HepG2 (cell line): ENCODE measurements around the gene CLASRP. TPM values are rescaled to one million over a fixed set of nuclear protein-coding genes. Genes with fewer than 3 reads are reported as not detected.

ENCODE experiments used
- ATAC-seq: fragments of 200-7000 bp; cut with Tn5 transposase; 3 replicates; pipeline ENCODE4 v1.9.1; 2020; ENCODE audit warnings: mild to moderate bottlenecking, moderate library complexity
- BruUV-seq: library from RNA; stranded (reverse); fragments of 400-500 nt; replicated peaks from 2 replicates; lab custom pipeline; 2021; lab: Mats Ljungman, UMichigan
- CTCF ChIA-PET: fragments of 300-600 bp; formaldehyde crosslinking; extraction: SDS; loops from one replicate; lab custom pipeline; 2021; ENCODE audit warnings: low total read pairs, inconsistent platforms, low intra/inter-chr PET ratio; lab: Yijun Ruan, JAX
- POLR2A ChIA-PET: fragments of 350-600 bp; sonication (Branson Sonifier 250); formaldehyde crosslinking; loops from one replicate; lab custom pipeline; 2020; ENCODE audit warnings: antibody characterized with exemption, inconsistent platforms; lab: Yijun Ruan, JAX
- DNase-seq: peaks from one replicate; pipeline ENCODE4 v3.0.0-alpha.2; 2015; ENCODE audit warnings: low spot score
- FAIRE-seq: peaks from 3 replicates; lab custom pipeline; 2011; peaks lifted over from hg19 to GRCh38; lab: Jason Lieb, UNC
- H2AFZ ChIP-seq: one replicate; pipeline ENCODE4 v1.6.1; 2011; ENCODE audit warnings: low read length, inconsistent platforms
- H3K27ac ChIP-seq: fragments of 300-600 bp; 3 replicates; pipeline ENCODE4 v1.8.0; 2011; ENCODE audit warnings: mixed run types, mild to moderate bottlenecking, mixed read lengths, low read length, inconsistent platforms; ENCODE audit not compliant: insufficient read depth; ENCODE audit errors: extremely low read length
- H3K27me3 ChIP-seq, 2 experiments: fragments of 200-600 bp in 1 of 2; 2 replicates in 1 of 2; 3 replicates in 1 of 2; pipeline versions ENCODE4 v1.6.0 to v1.8.0; 2011; ENCODE audit warnings: low read length in 2 of 2, mild to moderate bottlenecking in 2 of 2, moderate library complexity in 2 of 2, inconsistent platforms in 1 of 2; ENCODE audit not compliant: insufficient read depth in 2 of 2, control insufficient read depth in 1 of 2
- H3K36me3 ChIP-seq, 2 experiments: fragments of 200-600 bp in 1 of 2; replicated peaks in 1 of 2; 2 replicates in 1 of 2; 3 replicates in 1 of 2; pipeline versions ENCODE4 v1.5.1 to v1.8.0; 2011; ENCODE audit warnings: low read length in 2 of 2, inconsistent platforms in 1 of 2; ENCODE audit not compliant: insufficient read depth in 2 of 2, control insufficient read depth in 1 of 2
- H3K4me1 ChIP-seq: 2 replicates; pipeline ENCODE4 v1.5.1; 2012; ENCODE audit warnings: low read length, inconsistent platforms; ENCODE audit not compliant: insufficient read depth
- H3K4me2 ChIP-seq: 2 replicates; pipeline ENCODE4 v1.6.0; 2011; ENCODE audit warnings: low read depth, low read length, inconsistent platforms
- H3K4me3 ChIP-seq, 3 experiments: fragments of 200-600 bp in 1 of 3; sonication (generic), shearing (Covaris generic) in 1 of 3; replicated peaks in 1 of 3; 2 replicates each; pipeline ENCODE4 v1.5.1; 2011 to 2016; ENCODE audit warnings: low read length in 3 of 3, inconsistent platforms in 2 of 3, low read depth in 2 of 3, mild to moderate bottlenecking in 2 of 3, control low read depth in 1 of 3, mixed read lengths in 1 of 3; ENCODE audit not compliant: insufficient read depth in 1 of 3
- H3K79me2 ChIP-seq: one replicate; pipeline ENCODE4 v1.6.1; 2011; ENCODE audit warnings: low read length, inconsistent platforms; ENCODE audit not compliant: insufficient read depth
- H3K9ac ChIP-seq: 2 replicates; pipeline ENCODE4 v1.6.0; 2011; ENCODE audit warnings: mild to moderate bottlenecking, low read depth, low read length, inconsistent platforms; ENCODE audit not compliant: insufficient read depth
- H3K9me3 ChIP-seq: 2 replicates; pipeline ENCODE4 v1.5.1; 2012; ENCODE audit warnings: mild to moderate bottlenecking, low read length
- H4K20me1 ChIP-seq: 2 replicates; pipeline ENCODE4 v1.6.0; 2011; ENCODE audit warnings: inconsistent platforms, mild to moderate bottlenecking, low read length, moderate library complexity; ENCODE audit not compliant: insufficient read depth
- CBFB ChIP-seq: sonication (generic); formaldehyde crosslinking; IDR thresholded peaks from 2 replicates; pipeline ENCODE4 v1.4.0; 2020; ENCODE audit warnings: missing genetic modification reagents
- CERS6 ChIP-seq: sonication (generic); formaldehyde crosslinking; IDR thresholded peaks from 2 replicates; pipeline ENCODE4 v1.5.0; 2020; ENCODE audit warnings: missing genetic modification reagents
- FOXP4 ChIP-seq: sonication (generic); formaldehyde crosslinking; IDR thresholded peaks from 2 replicates; pipeline ENCODE4 v1.4.0; 2020; ENCODE audit warnings: missing genetic modification reagents
- HDAC6 ChIP-seq: fragments of 200-600 bp; sonication (generic); IDR thresholded peaks from 2 replicates; pipeline ENCODE4 v1.7.0; 2017; ENCODE audit warnings: mild to moderate bottlenecking, antibody characterized with exemption, low read length, low read depth
- HINFP ChIP-seq: sonication (generic); formaldehyde crosslinking; IDR thresholded peaks from 2 replicates; pipeline ENCODE4 v1.4.0; 2020; ENCODE audit warnings: low read depth, mild to moderate bottlenecking, missing genetic modification reagents
- MAFF ChIP-seq: IDR thresholded peaks from 2 replicates; pipeline ENCODE4 v1.6.1; 2011; ENCODE audit warnings: low read depth, low read length, improper control_type of control experiment
- NFKBIZ ChIP-seq: IDR thresholded peaks from 2 replicates; pipeline ENCODE4 v1.6.1; 2018; ENCODE audit warnings: missing genetic modification reagents, missing compliant biosample characterization
- NKX3-1 ChIP-seq: sonication (generic); formaldehyde crosslinking; IDR thresholded peaks from 2 replicates; pipeline ENCODE4 v1.5.0; 2020; ENCODE audit warnings: missing genetic modification reagents
- RAD21 ChIP-seq: fragments of 450-650 bp; formaldehyde crosslinking; IDR thresholded peaks from 2 replicates; pipeline ENCODE4 v1.5.0; 2020; ENCODE audit warnings: mild to moderate bottlenecking
- RFX3 ChIP-seq: IDR thresholded peaks from 2 replicates; pipeline ENCODE4 v1.6.1; 2016; ENCODE audit warnings: missing biosample characterization, missing genetic modification reagents
- ZNF484 ChIP-seq: sonication (generic); formaldehyde crosslinking; IDR thresholded peaks from 2 replicates; pipeline ENCODE4 v1.5.1; 2020; ENCODE audit warnings: mild to moderate bottlenecking, low read depth, missing genetic modification reagents, borderline replicate concordance
- ZNF567 ChIP-seq: sonication (generic); formaldehyde crosslinking; IDR thresholded peaks from 2 replicates; pipeline ENCODE4 v1.8.1; 2023; ENCODE audit warnings: mild to moderate bottlenecking, missing genetic modification reagents, borderline replicate concordance
- ZNF720 ChIP-seq: sonication (generic); formaldehyde crosslinking; IDR thresholded peaks from 2 replicates; pipeline ENCODE4 v1.4.0; 2020; ENCODE audit warnings: missing genetic modification reagents
- ZSCAN5A ChIP-seq: sonication (generic); formaldehyde crosslinking; IDR thresholded peaks from 2 replicates; pipeline ENCODE4 v1.8.0; 2022; ENCODE audit warnings: mild to moderate bottlenecking, missing genetic modification reagents, borderline replicate concordance
- WGBS: methylation state at CpG from one replicate; pipeline ENCODE4 v1.1.6; 2017; ENCODE audit warnings: low lambda C conversion rate; 5-methylcytosine and 5-hydroxymethylcytosine counted together
- in situ Hi-C: cut with HindIII; loops from 2 replicates; pipeline ENCODE4 v1.10.0; 2017; ENCODE audit warnings: low pct_unique_long_range_greater_than_20kb; ENCODE audit not compliant: extremely low pct_ligation_motif_present
- intact Hi-C: fragments of 100-400 bp; cut with micrococcal nuclease; formaldehyde crosslinking; loops from one replicate; pipeline ENCODE4 v1.10.0; 2022; ENCODE audit not compliant: unreplicated experiment
- polyA plus RNA-seq, 8 experiments: library from polyadenylated mRNA; depleted of rRNA in 3 of 8; stranded (reverse) in 7 of 8; unstranded in 1 of 8; fragments of >200 nt; fragmentation: Illumina TruSeq in 4 of 8; extraction: Trizol in 4 of 8; gene quantifications; 2 replicates each; pipeline versions ENCODE4 v1.2.1 to v1.2.3, GENCODE V29; 2011 to 2016; ENCODE audit warnings: low read depth in 4 of 8, missing spikeins in 1 of 8, mixed read lengths in 1 of 8; ENCODE audit not compliant: insufficient read depth in 1 of 8
- total RNA-seq, 5 experiments: library from RNA; depleted of rRNA; stranded (reverse); fragments of >200 nt; fragmentation: Illumina TruSeq; extraction: Trizol; gene quantifications; 2 replicates each; pipeline ENCODE4 v1.2.3, GENCODE V29; 2016; ENCODE audit warnings: low read depth in 1 of 5
- TF ChIP-seq, protein P1 (sequence below): sonication (generic); formaldehyde crosslinking; IDR thresholded peaks from 2 replicates; pipeline ENCODE4 v1.5.0; 2020; ENCODE audit warnings: missing genetic modification reagents
- TF ChIP-seq, protein P2 (sequence below): sonication (generic); formaldehyde crosslinking; IDR thresholded peaks from 2 replicates; pipeline ENCODE4 v1.8.1; 2023; ENCODE audit warnings: mild to moderate bottlenecking, moderate library complexity, missing genetic modification reagents

CLASRP gene
- total and polyA plus RNA-seq, 2 of the 13 experiments (the other 11 are each of a cell fraction or from before 2014, with no cell fraction given), result 32.0 to 51.4 TPM

DNA sequence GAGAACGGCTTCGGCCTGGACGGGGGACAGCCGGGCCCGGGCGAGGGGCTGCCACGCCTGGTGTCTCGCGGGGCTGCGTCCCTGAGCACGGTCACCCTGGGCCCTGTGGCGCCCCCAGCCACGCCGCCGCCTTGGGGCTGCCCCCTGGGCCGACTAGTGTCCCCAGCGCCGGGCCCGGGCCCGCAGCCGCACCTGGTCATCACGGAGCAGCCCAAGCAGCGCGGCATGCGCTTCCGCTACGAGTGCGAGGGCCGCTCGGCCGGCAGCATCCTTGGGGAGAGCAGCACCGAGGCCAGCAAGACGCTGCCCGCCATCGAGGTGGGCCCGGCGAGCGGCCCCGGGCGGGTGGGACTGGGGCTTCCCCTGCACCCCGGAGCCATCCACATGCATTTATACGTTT lies 26.9 kb upstream of the CLASRP start:
- no TSS peak for BruUV-seq
- intact Hi-C loops, result no loop called here
- no peak overlapping the region for H3K27ac ChIP-seq
- 97% methylated on average over 15 of the region's 42 CpGs for WGBS
- in situ Hi-C loops, result loop anchor here (10.0 kb wide), 1 partner anchor 113 kb away; no protein-coding TSS in a partner anchor
- DNase-seq (no peak), FAIRE-seq (no peak), ATAC-seq (no peak)
- no peaks in the 10 kb centered on the region for H3K79me2 ChIP-seq
- H3K9ac ChIP-seq, result no peak overlapping the region
- H3K4me2 ChIP-seq, result no peak overlapping the region
- H3K4me1 ChIP-seq, result peaks cover 9% of the 10 kb centered on the region; the same call in 1 of the 2 replicates
- H3K9me3 ChIP-seq, result no peaks in the 10 kb centered on the region
- H4K20me1 ChIP-seq, result no peaks in the 10 kb centered on the region
- CTCF ChIA-PET, result no interaction called here
- TF ChIP-seq RAD21, result no peak
- TF ChIP-seq NFKBIZ, result no peak
- TF ChIP-seq, protein P1, sequence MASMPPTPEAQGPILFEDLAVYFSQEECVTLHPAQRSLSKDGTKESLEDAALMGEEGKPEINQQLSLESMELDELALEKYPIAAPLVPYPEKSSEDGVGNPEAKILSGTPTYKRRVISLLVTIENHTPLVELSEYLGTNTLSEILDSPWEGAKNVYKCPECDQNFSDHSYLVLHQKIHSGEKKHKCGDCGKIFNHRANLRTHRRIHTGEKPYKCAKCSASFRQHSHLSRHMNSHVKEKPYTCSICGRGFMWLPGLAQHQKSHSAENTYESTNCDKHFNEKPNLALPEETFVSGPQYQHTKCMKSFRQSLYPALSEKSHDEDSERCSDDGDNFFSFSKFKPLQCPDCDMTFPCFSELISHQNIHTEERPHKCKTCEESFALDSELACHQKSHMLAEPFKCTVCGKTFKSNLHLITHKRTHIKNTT (CRISPR knock-in tag), result no peak
- TF ChIP-seq FOXP4 (CRISPR knock-in tag), result no peak
- no peak for TF ChIP-seq ZSCAN5A (CRISPR knock-in tag)
- no peak for TF ChIP-seq CBFB (CRISPR knock-in tag)
- TF ChIP-seq HINFP (CRISPR knock-in tag), result no peak
- no peak for TF ChIP-seq RFX3 (CRISPR knock-in tag)
- no peak for TF ChIP-seq CERS6 (CRISPR knock-in tag)
- no peak for TF ChIP-seq HDAC6
- no peak for TF ChIP-seq NKX3-1 (CRISPR knock-in tag)
- no peak for TF ChIP-seq ZNF567 (CRISPR knock-in tag)
- no peak for TF ChIP-seq ZNF720 (CRISPR knock-in tag)
- TF ChIP-seq ZNF484, result no peak
- TF ChIP-seq, protein P2, sequence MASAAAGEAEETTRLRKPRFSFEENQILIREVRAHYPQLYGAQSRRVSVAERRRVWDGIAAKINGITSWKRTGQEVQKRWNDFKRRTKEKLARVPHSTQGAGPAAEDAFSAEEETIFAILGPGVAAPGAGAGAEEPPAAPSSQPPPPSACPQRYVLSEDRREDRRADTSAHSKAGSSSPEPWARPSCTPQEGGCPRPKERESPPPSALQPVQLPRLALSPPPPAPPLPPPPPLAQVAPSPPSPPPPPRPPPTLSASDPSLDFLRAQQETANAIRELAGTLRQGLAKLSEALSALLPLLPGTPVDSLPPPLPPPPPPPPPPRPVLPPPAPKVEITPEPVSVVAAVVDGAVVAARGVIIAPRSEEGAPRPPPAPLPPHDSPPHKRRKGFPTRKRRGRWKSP (CRISPR knock-in tag), result no peak
- TF ChIP-seq MAFF, result no peak
- POLR2A ChIA-PET, result interaction anchor here (1.2 kb wide), 1 partner anchor 27 kb away, joined by 4 read pairs; the partner anchor contains the start of gene CLASRP
- H2AFZ ChIP-seq, result no peak overlapping the region
- no peaks in the 10 kb centered on the region for H3K27me3 ChIP-seq
- H3K4me3 ChIP-seq, result no peak overlapping the region
- no peaks in the 10 kb centered on the region; a peak in 1 of 5 replicates for H3K36me3 ChIP-seq
